H9 (cell line): ENCODE data around the gene TADA1. TPM values are rescaled to one million over a fixed set of nuclear protein-coding genes. Genes with fewer than 3 reads are reported as not detected.

Experiments used
- DNase-seq: peaks from one replicate; pipeline ENCODE4 v3.0.0-alpha.2; 2017
- H2AFZ ChIP-seq: one replicate; pipeline ENCODE4 v1.6.1; 2013; ENCODE audit warnings: mild to moderate bottlenecking, low read length, control low read depth, moderate library complexity
- H2AK5ac ChIP-seq: 2 replicates; pipeline ENCODE4 v1.6.1; 2013; ENCODE audit warnings: low read length, control low read depth, mixed read lengths; ENCODE audit not compliant: insufficient read length
- H2BK120ac ChIP-seq: one replicate; pipeline ENCODE4 v1.6.1; 2013; ENCODE audit warnings: low read depth, mild to moderate bottlenecking, low read length, control low read depth, inconsistent platforms; ENCODE audit not compliant: poor library complexity, severe bottlenecking
- H2BK12ac ChIP-seq: 2 replicates; pipeline ENCODE4 v1.6.1; 2013; ENCODE audit warnings: low read length, control low read depth, mixed read lengths, low read depth; ENCODE audit not compliant: insufficient read length
- H2BK15ac ChIP-seq: 2 replicates; pipeline ENCODE4 v1.6.1; 2013; ENCODE audit warnings: low read depth, low read length, control low read depth
- H2BK20ac ChIP-seq: one replicate; pipeline ENCODE4 v1.6.1; 2013; ENCODE audit warnings: low read depth, mild to moderate bottlenecking, low read length, control low read depth, inconsistent platforms; ENCODE audit not compliant: poor library complexity, severe bottlenecking
- H2BK5ac ChIP-seq: 2 replicates; pipeline ENCODE4 v1.6.1; 2013; ENCODE audit warnings: low read length, control low read depth, mixed read lengths; ENCODE audit not compliant: insufficient read length
- H3K14ac ChIP-seq: 2 replicates; pipeline ENCODE4 v1.6.1; 2013; ENCODE audit warnings: low read length, control low read depth; ENCODE audit not compliant: insufficient read depth
- H3K18ac ChIP-seq: 2 replicates; pipeline ENCODE4 v1.6.1; 2013; ENCODE audit warnings: low read depth, mild to moderate bottlenecking, mixed read lengths, low read length, control low read depth; ENCODE audit not compliant: insufficient read length
- H3K23ac ChIP-seq: 2 replicates; pipeline ENCODE4 v1.6.1; 2013; ENCODE audit warnings: low read length, control low read depth, mixed read lengths, low read depth; ENCODE audit not compliant: insufficient read length
- H3K23me2 ChIP-seq: 2 replicates; pipeline ENCODE4 v1.6.1; 2013; ENCODE audit warnings: low read depth, mild to moderate bottlenecking, mixed read lengths, low read length, control low read depth; ENCODE audit not compliant: insufficient read length, poor library complexity, severe bottlenecking
- H3K27ac ChIP-seq: 2 replicates; pipeline ENCODE4 v1.5.1; 2013; ENCODE audit warnings: low read length, control low read depth, mixed read lengths, low read depth; ENCODE audit not compliant: insufficient read length
- H3K27me3 ChIP-seq: 2 replicates; pipeline ENCODE4 v1.6.1; 2013; ENCODE audit warnings: low read length, control low read depth, inconsistent platforms; ENCODE audit not compliant: insufficient read depth
- H3K4ac ChIP-seq: 2 replicates; pipeline ENCODE4 v1.6.1; 2013; ENCODE audit warnings: low read depth, mild to moderate bottlenecking, control low read depth, inconsistent platforms, low read length, moderate library complexity
- H3K4me1 ChIP-seq: 2 replicates; pipeline ENCODE4 v1.6.1; 2013; ENCODE audit warnings: low read length, control low read depth, inconsistent platforms; ENCODE audit not compliant: insufficient read depth
- H3K4me2 ChIP-seq: 2 replicates; pipeline ENCODE4 v1.6.1; 2013; ENCODE audit warnings: low read length, control low read depth, mixed read lengths; ENCODE audit not compliant: insufficient read length, insufficient read depth
- H3K56ac ChIP-seq: 2 replicates; pipeline ENCODE4 v1.6.1; 2013; ENCODE audit warnings: low read depth, mild to moderate bottlenecking, mixed read lengths, low read length, control low read depth; ENCODE audit not compliant: insufficient read length
- H3K79me1 ChIP-seq: 2 replicates; pipeline ENCODE4 v1.6.1; 2013; ENCODE audit warnings: low read depth, mild to moderate bottlenecking, moderate library complexity, low read length, control low read depth, inconsistent platforms; ENCODE audit not compliant: insufficient read depth, poor library complexity, severe bottlenecking
- H3K79me2 ChIP-seq: 2 replicates; pipeline ENCODE4 v1.6.1; 2013; ENCODE audit warnings: low read length, control low read depth, inconsistent platforms; ENCODE audit not compliant: insufficient read depth
- H3K9ac ChIP-seq: 2 replicates; pipeline ENCODE4 v1.6.1; 2013; ENCODE audit warnings: low read length, control low read depth, mixed read lengths; ENCODE audit not compliant: insufficient read length; ENCODE audit errors: extremely low read depth
- H3K9me3 ChIP-seq: one replicate; pipeline ENCODE4 v1.6.1; 2013; ENCODE audit warnings: low read depth, low read length, inconsistent platforms; ENCODE audit not compliant: control insufficient read depth
- H3T11ph ChIP-seq: one replicate; pipeline ENCODE4 v1.6.1; 2013; ENCODE audit warnings: mild to moderate bottlenecking, low read length, control low read depth, inconsistent platforms
- H4K20me1 ChIP-seq: one replicate; pipeline ENCODE4 v1.6.1; 2013; ENCODE audit not compliant: control insufficient read depth, insufficient read length, insufficient read depth
- H4K5ac ChIP-seq: 2 replicates; pipeline ENCODE4 v1.6.1; 2013; ENCODE audit warnings: low read depth, mild to moderate bottlenecking, mixed read lengths, low read length, control low read depth; ENCODE audit not compliant: insufficient read length
- H4K8ac ChIP-seq: replicated peaks from 2 replicates; pipeline ENCODE4 v1.6.1; 2013; ENCODE audit warnings: low read length, control low read depth, mixed read lengths, low read depth; ENCODE audit not compliant: insufficient read length
- H4K91ac ChIP-seq: 2 replicates; pipeline ENCODE4 v1.6.1; 2013; ENCODE audit warnings: low read depth, mild to moderate bottlenecking, moderate library complexity, mixed read lengths, low read length, control low read depth; ENCODE audit not compliant: insufficient read length
- H3K27ac Mint-ChIP-seq, 3 experiments: 2 replicates in 2 of 3; 3 replicates in 1 of 3; pipeline ENCODE4 v1.8.0; 2020 to 2021; ENCODE audit warnings: mixed read lengths in 3 of 3, mild to moderate bottlenecking in 1 of 3, moderate library complexity in 1 of 3
- H3K27me3 Mint-ChIP-seq: 2 replicates; pipeline ENCODE4 v1.8.0; 2021; ENCODE audit warnings: low read depth, mild to moderate bottlenecking, moderate library complexity, mixed read lengths
- H3K36me3 Mint-ChIP-seq, 3 experiments: 2 replicates in 2 of 3; 3 replicates in 1 of 3; pipeline ENCODE4 v1.8.0; 2020 to 2021; ENCODE audit warnings: low read depth in 3 of 3, mixed read lengths in 3 of 3; ENCODE audit not compliant: insufficient read depth in 1 of 3
- H3K4me1 Mint-ChIP-seq, 2 experiments: 2 replicates each; pipeline ENCODE4 v1.8.0; 2020; ENCODE audit warnings: mixed read lengths in 2 of 2
- H3K4me3 Mint-ChIP-seq, 2 experiments: 2 replicates in 1 of 2; 3 replicates in 1 of 2; pipeline ENCODE4 v1.8.0; 2020 to 2021; ENCODE audit warnings: mild to moderate bottlenecking in 2 of 2, mixed read lengths in 2 of 2, moderate library complexity in 1 of 2
- H3K9me3 Mint-ChIP-seq, 2 experiments: 2 replicates in 1 of 2; 3 replicates in 1 of 2; pipeline ENCODE4 v1.8.0; 2020; ENCODE audit warnings: mild to moderate bottlenecking in 2 of 2, mixed read lengths in 2 of 2, moderate library complexity in 1 of 2
- WGBS: extraction: QIAGEN DNeasy Blood & Tissue Kit; methylation state at CpG from one replicate; pipeline ENCODE4 v1.1.7; 2013; ENCODE audit warnings: missing lambda C conversion rate, low lambda C conversion rate, mixed read lengths; ENCODE audit not compliant: insufficient read length; ENCODE audit errors: extremely low coverage; 5-methylcytosine and 5-hydroxymethylcytosine counted together
- total RNA-seq: library from RNA; stranded (reverse); gene quantifications from 2 replicates; pipeline ENCODE4 v1.2.1, GENCODE V29; 2021
- TF ChIP-seq, protein P1 (sequence below): fragments of 200-600 bp; sonication (generic); conservative IDR thresholded peaks from 3 replicates; pipeline ENCODE4 v1.8.0; 2021; ENCODE audit warnings: antibody characterized with exemption, mild to moderate bottlenecking

TADA1 gene
- total RNA-seq, 1 experiment from 2014 or later = 20.7 TPM

DNA sequence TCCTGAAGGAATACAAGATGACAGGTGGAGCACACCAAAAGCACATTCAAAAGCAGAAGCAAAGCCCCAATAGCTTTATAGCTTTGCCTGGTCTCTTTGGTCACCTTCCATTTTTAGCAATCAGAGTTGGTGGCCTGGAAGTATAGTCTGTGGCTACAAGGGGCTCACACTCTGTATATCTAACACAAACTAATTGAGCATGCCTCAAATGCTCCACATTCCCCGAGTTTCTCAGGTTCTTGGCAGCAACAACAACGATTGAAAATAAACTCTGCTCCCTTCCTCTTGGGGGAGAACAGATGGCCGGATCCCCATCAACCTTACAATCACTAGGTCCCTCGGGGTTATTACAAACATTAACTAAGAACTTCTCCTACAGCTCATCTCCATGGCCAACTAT is 24.9 kb upstream of the TADA1 start:
- Histone ChIP-seq H3K23me2 (no peaks in the 10 kb centered on the region), H3K79me1 (no peaks in the 10 kb centered on the region), H2BK12ac (no peak overlapping the region), H4K20me1 (no peaks in the 10 kb centered on the region), H2BK5ac (no peak overlapping the region), H4K8ac (no peak overlapping the region), H3K4me1 (0 out of 2 replicates have a peak, but pooled peaks cover 3% of the 10 kb centered on the region), H4K5ac (no peak overlapping the region), H3K23ac (no peak overlapping the region), H3K56ac (no peak overlapping the region), H2BK120ac (no peak overlapping the region), H2BK15ac (no peak overlapping the region), H2AK5ac (no peak overlapping the region), H3K4me2 (no peak overlapping the region), H3K27ac (no peak overlapping the region), H3K9ac (no peak overlapping the region), H3K9me3 (no peaks in the 10 kb centered on the region), H3K79me2 (no peaks in the 10 kb centered on the region), H3T11ph (no peak overlapping the region), H3K4ac (no peak overlapping the region), H2AFZ (no peak overlapping the region), H3K14ac (no peak overlapping the region), H2BK20ac (no peak overlapping the region), H3K18ac (no peak overlapping the region), H4K91ac (no peak overlapping the region), H3K27me3 (no peaks in the 10 kb centered on the region)
- no peak for DNase-seq
- Mint-ChIP-seq H3K27ac (no peak overlapping the region), H3K4me1 (no peaks in the 10 kb centered on the region), H3K9me3 (peaks cover 18 to 22% of the 10 kb centered on the region in 2 experiments), H3K36me3 (peaks cover 2 to 14% (median 9%) of the 10 kb centered on the region in 3 experiments; a peak in 6 of 7 replicates), H3K4me3 (no peak overlapping the region), H3K27me3 (peaks cover 1% of the 10 kb centered on the region; the same call in 1 of the 2 replicates)
- TF ChIP-seq, protein P1, sequence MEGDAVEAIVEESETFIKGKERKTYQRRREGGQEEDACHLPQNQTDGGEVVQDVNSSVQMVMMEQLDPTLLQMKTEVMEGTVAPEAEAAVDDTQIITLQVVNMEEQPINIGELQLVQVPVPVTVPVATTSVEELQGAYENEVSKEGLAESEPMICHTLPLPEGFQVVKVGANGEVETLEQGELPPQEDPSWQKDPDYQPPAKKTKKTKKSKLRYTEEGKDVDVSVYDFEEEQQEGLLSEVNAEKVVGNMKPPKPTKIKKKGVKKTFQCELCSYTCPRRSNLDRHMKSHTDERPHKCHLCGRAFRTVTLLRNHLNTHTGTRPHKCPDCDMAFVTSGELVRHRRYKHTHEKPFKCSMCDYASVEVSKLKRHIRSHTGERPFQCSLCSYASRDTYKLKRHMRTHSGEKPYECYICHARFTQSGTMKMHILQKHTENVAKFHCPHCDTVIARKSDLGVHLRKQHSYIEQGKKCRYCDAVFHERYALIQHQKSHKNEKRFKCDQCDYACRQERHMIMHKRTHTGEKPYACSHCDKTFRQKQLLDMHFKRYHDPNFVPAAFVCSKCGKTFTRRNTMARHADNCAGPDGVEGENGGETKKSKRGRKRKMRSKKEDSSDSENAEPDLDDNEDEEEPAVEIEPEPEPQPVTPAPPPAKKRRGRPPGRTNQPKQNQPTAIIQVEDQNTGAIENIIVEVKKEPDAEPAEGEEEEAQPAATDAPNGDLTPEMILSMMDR = no peak
- no CpG with 5 or more reads among the region's 4 CpGs for WGBS
